Osteoblast (primary cell): ENCODE results near the gene TRAFD1. TPM values are rescaled to one million over a fixed set of nuclear protein-coding genes. Genes with fewer than 3 reads are reported as not detected.

Experiments used
- DNase-seq: peaks from one replicate; pipeline ENCODE4 v3.0.0; 2011; ENCODE audit warnings: low spot score, mixed read lengths; ENCODE audit not compliant: insufficient read length; ENCODE audit errors: missing footprints
- H2AFZ ChIP-seq: 2 replicates; pipeline ENCODE4 v1.6.0; 2011; ENCODE audit warnings: mild to moderate bottlenecking, low read length
- H3K27ac ChIP-seq: 2 replicates; pipeline ENCODE4 v1.5.1; 2011; ENCODE audit warnings: mild to moderate bottlenecking, low read depth, low read length, moderate library complexity
- H3K27me3 ChIP-seq: 2 replicates; pipeline ENCODE4 v1.6.0; 2012; ENCODE audit warnings: mild to moderate bottlenecking, control low read depth, inconsistent platforms, low read length, moderate library complexity; ENCODE audit not compliant: insufficient read depth
- H3K36me3 ChIP-seq: 2 replicates; pipeline ENCODE4 v1.5.1; 2011; ENCODE audit warnings: mild to moderate bottlenecking, low read length, control low read depth, moderate library complexity; ENCODE audit not compliant: insufficient read depth
- H3K4me1 ChIP-seq: 2 replicates; pipeline ENCODE4 v1.5.1; 2011; ENCODE audit warnings: mild to moderate bottlenecking, low read length, control low read depth, moderate library complexity; ENCODE audit not compliant: insufficient read depth
- H3K4me2 ChIP-seq: 2 replicates; pipeline ENCODE4 v1.6.0; 2011; ENCODE audit warnings: mild to moderate bottlenecking, low read length; ENCODE audit not compliant: insufficient read depth
- H3K4me3 ChIP-seq: fragments of 200-600 bp; sonication (generic); 3 replicates; pipeline ENCODE4 v1.5.1; 2012; ENCODE audit warnings: mild to moderate bottlenecking, low read length, inconsistent platforms; ENCODE audit not compliant: insufficient read depth
- H3K79me2 ChIP-seq: 2 replicates; pipeline ENCODE4 v1.6.0; 2012; ENCODE audit warnings: mild to moderate bottlenecking, low read length, control low read depth, inconsistent platforms; ENCODE audit not compliant: insufficient read depth
- H3K9me3 ChIP-seq: 2 replicates; pipeline ENCODE4 v1.5.1; 2011; ENCODE audit warnings: low read depth, low read length, control low read depth
- H4K20me1 ChIP-seq: 2 replicates; pipeline ENCODE4 v1.6.0; 2012; ENCODE audit warnings: mild to moderate bottlenecking, low read length, control low read depth; ENCODE audit not compliant: insufficient read depth
- total RNA-seq: library from RNA; depleted of rRNA; stranded (reverse); fragments of >200 nt; gene quantifications from 2 replicates; pipeline ENCODE4 v1.2.3, GENCODE V29; 2012
- TF ChIP-seq, protein P1 (sequence below): IDR thresholded peaks from 2 replicates; pipeline ENCODE4 v1.5.1; 2011; ENCODE audit warnings: mild to moderate bottlenecking, low read depth, low read length, moderate library complexity; ENCODE audit errors: extremely low read depth

TRAFD1 gene
- total RNA-seq, 1 donor: 40.5 TPM

DNA sequence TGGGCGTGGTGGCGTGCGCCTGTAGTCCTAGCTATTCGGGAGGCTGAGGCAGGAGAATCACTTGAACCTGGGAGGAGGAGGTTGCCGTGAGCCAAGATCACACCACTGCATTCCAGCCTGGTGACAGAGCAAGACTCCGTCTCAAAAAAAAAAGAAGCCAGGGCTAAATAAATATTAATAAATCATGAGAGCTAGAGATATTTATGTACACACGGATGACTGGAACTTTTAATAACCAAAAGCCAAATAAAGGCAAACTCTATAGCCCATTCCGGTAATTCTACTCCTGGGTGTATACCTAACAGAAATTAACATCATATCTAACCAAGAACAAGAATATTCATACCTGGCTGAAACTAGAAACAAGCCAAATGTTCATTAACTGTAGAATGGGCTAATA, 7.7 kb upstream of the TRAFD1 start:
- no peaks in the 10 kb centered on the region for H3K9me3 ChIP-seq
- H3K36me3 ChIP-seq: no peaks in the 10 kb centered on the region
- no peak overlapping the region for H2AFZ ChIP-seq
- H3K4me1 ChIP-seq: peaks cover 19% of the 10 kb centered on the region
- no peak overlapping the region for H3K4me2 ChIP-seq
- H3K4me3 ChIP-seq: no peak overlapping the region
- H3K27ac ChIP-seq: no peak overlapping the region
- TF ChIP-seq, protein P1, sequence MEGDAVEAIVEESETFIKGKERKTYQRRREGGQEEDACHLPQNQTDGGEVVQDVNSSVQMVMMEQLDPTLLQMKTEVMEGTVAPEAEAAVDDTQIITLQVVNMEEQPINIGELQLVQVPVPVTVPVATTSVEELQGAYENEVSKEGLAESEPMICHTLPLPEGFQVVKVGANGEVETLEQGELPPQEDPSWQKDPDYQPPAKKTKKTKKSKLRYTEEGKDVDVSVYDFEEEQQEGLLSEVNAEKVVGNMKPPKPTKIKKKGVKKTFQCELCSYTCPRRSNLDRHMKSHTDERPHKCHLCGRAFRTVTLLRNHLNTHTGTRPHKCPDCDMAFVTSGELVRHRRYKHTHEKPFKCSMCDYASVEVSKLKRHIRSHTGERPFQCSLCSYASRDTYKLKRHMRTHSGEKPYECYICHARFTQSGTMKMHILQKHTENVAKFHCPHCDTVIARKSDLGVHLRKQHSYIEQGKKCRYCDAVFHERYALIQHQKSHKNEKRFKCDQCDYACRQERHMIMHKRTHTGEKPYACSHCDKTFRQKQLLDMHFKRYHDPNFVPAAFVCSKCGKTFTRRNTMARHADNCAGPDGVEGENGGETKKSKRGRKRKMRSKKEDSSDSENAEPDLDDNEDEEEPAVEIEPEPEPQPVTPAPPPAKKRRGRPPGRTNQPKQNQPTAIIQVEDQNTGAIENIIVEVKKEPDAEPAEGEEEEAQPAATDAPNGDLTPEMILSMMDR: no peak
- no peaks in the 10 kb centered on the region for H4K20me1 ChIP-seq
- H3K27me3 ChIP-seq: no peaks in the 10 kb centered on the region
- H3K79me2 ChIP-seq: no peaks in the 10 kb centered on the region
- no peak for DNase-seq

DNA sequence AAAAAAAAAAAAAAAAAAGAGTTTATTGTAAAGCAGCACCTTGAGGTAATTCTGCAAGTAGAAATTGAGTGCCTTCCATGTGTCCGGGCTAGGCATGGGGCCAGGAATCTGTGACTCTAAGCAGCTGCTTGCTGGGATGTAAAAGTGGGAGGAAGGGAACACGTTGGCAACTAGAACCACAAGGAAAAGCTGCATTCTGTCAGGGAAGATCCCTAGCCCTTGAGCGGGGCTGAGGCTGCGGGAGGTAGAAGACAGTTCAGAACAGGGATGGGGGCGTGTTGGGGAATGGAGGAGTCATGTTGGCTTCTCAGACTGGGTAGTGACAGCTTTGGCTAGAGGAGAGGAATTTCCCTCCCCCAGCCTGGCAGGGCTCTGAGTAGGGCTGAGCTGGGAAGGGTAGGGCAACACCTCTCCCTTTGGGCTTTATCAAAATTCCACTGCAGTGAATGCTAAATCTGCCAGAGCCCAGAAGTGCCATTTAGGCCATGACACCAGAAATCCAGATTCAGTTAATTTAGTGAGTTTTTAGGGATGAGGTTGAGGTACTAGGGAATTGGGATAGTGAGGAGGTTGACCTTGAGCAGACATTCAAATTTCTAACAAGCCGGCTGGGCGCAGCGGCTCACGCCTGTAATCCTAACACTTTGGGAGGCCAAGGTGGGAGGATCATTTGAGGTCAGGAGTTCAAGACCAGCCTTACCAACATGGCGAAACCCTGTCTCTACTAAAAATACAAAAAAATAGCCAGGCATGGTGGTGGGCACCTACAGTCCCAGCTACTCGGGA, 3.4 kb upstream of the TRAFD1 start:
- Histone ChIP-seq H3K9me3 (no peaks in the 10 kb centered on the region), H3K27me3 (no peaks in the 10 kb centered on the region), H4K20me1 (peaks cover 5% of the 10 kb centered on the region), H3K36me3 (no peaks in the 10 kb centered on the region), H3K79me2 (peaks cover 16% of the 10 kb centered on the region), H3K27ac (peak overlapping the region; percentile 27), H3K4me3 (peak overlapping the region; percentile 17), H3K4me2 (peak overlapping the region; percentile 62), H2AFZ (peak overlapping the region; percentile 24), H3K4me1 (peaks cover 39% of the 10 kb centered on the region)
- DNase-seq: peak; percentile 78
- TF ChIP-seq, protein P1: no peak

DNA sequence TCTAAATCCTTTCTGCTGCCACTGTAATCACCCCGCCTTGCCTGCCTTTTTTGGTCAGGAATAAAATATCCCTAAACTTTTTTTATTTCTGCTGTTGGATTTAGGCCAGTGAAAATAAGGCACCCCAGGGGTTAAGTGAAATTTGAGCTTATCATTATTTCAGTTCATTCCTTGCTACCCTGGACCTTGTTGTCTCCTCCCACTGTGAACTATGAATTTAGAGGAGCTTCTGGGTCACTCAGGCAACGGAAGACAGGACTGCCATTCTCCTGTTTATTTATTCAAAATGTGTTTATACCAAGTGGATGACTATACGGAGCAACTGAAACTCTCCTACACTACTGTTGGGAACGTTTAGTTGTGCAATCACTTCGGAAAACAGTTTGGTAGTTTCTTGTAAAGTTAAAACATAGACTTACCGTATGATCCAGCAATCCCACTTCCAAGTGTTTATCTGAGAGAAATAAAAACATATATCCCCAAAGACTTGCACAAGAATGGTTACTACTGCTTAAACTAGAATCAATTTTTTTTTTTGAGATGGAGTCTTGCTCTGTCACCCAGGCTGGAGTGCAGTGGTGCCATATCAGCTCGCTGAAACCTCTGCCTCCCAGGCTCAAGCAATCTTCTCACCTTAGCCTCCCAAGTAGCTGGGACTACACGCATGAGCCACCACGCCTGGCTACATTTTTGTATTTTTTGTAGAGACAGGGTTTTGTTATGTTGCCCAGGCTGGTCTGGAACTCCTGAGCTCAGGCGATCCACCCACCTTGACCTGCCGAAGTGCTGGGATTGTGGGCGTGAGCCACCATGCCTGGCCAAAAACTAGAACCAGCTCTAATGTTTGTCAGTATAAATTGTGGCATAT, 2.3 kb upstream of the TRAFD1 start:
- no peaks in the 10 kb centered on the region for H3K9me3 ChIP-seq
- no peaks in the 10 kb centered on the region for H3K27me3 ChIP-seq
- TF ChIP-seq, protein P1: no peak
- peak overlapping the region; percentile 64 for H3K4me2 ChIP-seq
- H3K79me2 ChIP-seq: peaks cover 27% of the 10 kb centered on the region
- H3K27ac ChIP-seq: peak overlapping the region; percentile 36
- H2AFZ ChIP-seq: peak overlapping the region; percentile 54
- no peaks in the 10 kb centered on the region for H3K36me3 ChIP-seq
- H3K4me3 ChIP-seq: no peak overlapping the region
- DNase-seq: peak; percentile 76
- H3K4me1 ChIP-seq: peaks cover 42% of the 10 kb centered on the region
- H4K20me1 ChIP-seq: peaks cover 6% of the 10 kb centered on the region

DNA sequence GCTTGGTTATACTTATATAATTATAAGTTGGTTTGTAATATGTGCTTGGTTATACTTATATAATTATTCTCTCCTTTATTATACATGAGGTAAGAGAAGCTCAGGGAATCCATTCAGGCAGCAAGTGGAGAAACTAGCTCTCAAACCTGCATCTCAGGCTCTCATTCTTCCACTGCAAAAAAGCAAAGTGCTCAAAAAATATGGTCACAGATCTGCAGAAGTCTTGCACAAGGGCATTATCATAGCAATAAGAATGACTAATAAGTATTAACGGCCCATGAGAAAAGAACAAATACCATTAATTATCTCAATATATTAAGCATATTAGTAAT, 476 bp upstream of the TRAFD1 start:
- H3K27ac ChIP-seq: no peak overlapping the region
- no peaks in the 10 kb centered on the region for H3K27me3 ChIP-seq
- H3K36me3 ChIP-seq: no peaks in the 10 kb centered on the region
- H2AFZ ChIP-seq: no peak overlapping the region
- peak; percentile 68 for DNase-seq
- no peak overlapping the region for H3K4me3 ChIP-seq
- H3K79me2 ChIP-seq: peaks cover 42% of the 10 kb centered on the region
- H3K4me2 ChIP-seq: peak overlapping the region; percentile 95
- no peaks in the 10 kb centered on the region for H3K9me3 ChIP-seq
- TF ChIP-seq, protein P1: no peak
- H4K20me1 ChIP-seq: peaks cover 6% of the 10 kb centered on the region
- peaks cover 58% of the 10 kb centered on the region for H3K4me1 ChIP-seq
